Hepatocyte (in vitro differentiated cells): ENCODE measurements around the gene TMEM25. TPM values are rescaled to one million over a fixed set of nuclear protein-coding genes. Genes with fewer than 3 reads are reported as not detected.
"Not testable (repeated sequence)": the region's sequence is repeated elsewhere in the genome, so short reads cannot be mapped to it uniquely, and the experiment has no call there.

Experiments
- DNase-seq: peaks from one replicate; pipeline ENCODE4 v3.0.0-alpha.2; 2016; ENCODE audit warnings: low spot score
- H2AFZ ChIP-seq: fragments of 200-600 bp; sonication (generic); 2 replicates; pipeline ENCODE4 v1.6.0; 2016; ENCODE audit warnings: antibody characterized with exemption, mild to moderate bottlenecking
- H3K27ac ChIP-seq: fragments of 200-600 bp; sonication (generic); 2 replicates; pipeline ENCODE4 v1.5.1; 2016; ENCODE audit warnings: mild to moderate bottlenecking
- H3K27me3 ChIP-seq: fragments of 200-600 bp; sonication (generic); 2 replicates; pipeline ENCODE4 v1.6.1; 2016
- H3K36me3 ChIP-seq: fragments of 200-600 bp; sonication (generic); replicated peaks from 2 replicates; pipeline ENCODE4 v1.5.1; 2016; ENCODE audit warnings: low read depth; ENCODE audit not compliant: insufficient read depth
- H3K4me1 ChIP-seq: fragments of 200-600 bp; sonication (generic); 2 replicates; pipeline ENCODE4 v1.5.1; 2016; ENCODE audit warnings: mild to moderate bottlenecking, moderate library complexity; ENCODE audit not compliant: insufficient read depth
- H3K4me2 ChIP-seq: fragments of 200-600 bp; sonication (generic); 2 replicates; pipeline ENCODE4 v1.6.0; 2016
- H3K4me3 ChIP-seq: fragments of 200-600 bp; sonication (generic); 2 replicates; pipeline ENCODE4 v1.5.1; 2016; ENCODE audit warnings: mild to moderate bottlenecking
- H3K79me2 ChIP-seq: fragments of 200-600 bp; sonication (generic); 2 replicates; pipeline ENCODE4 v1.6.0; 2017; ENCODE audit warnings: mild to moderate bottlenecking
- H3K9me2 ChIP-seq: fragments of 200-600 bp; sonication (generic); replicated peaks from 2 replicates; pipeline ENCODE4 v1.6.0; 2017; ENCODE audit warnings: mild to moderate bottlenecking; ENCODE audit not compliant: insufficient read depth
- H3K9me3 ChIP-seq: fragments of 200-600 bp; sonication (generic); 2 replicates; pipeline ENCODE4 v1.5.1; 2016; ENCODE audit warnings: low read depth, mild to moderate bottlenecking
- H4K20me1 ChIP-seq: fragments of 200-600 bp; sonication (generic); 2 replicates; pipeline ENCODE4 v1.6.0; 2016; ENCODE audit warnings: mild to moderate bottlenecking; ENCODE audit not compliant: insufficient read depth, poor library complexity, severe bottlenecking
- EZH2 ChIP-seq: fragments of 200-600 bp; sonication (generic); IDR thresholded peaks from 2 replicates; pipeline ENCODE4 v1.6.1; 2016; ENCODE audit warnings: antibody characterized with exemption, mild to moderate bottlenecking, borderline replicate concordance
- EZH2phosphoT487 ChIP-seq: fragments of 200-600 bp; sonication (generic); IDR thresholded peaks from one replicate; pipeline ENCODE4 v1.6.1; 2018; ENCODE audit warnings: antibody characterized with exemption, mild to moderate bottlenecking, low read depth, moderate library complexity; ENCODE audit not compliant: unreplicated experiment, severe bottlenecking
- WGBS: methylation state at CpG from one replicate; pipeline ENCODE4 v1.1.6; 2016; ENCODE audit warnings: low lambda C conversion rate; ENCODE audit errors: missing lambda C conversion rate; 5-methylcytosine and 5-hydroxymethylcytosine counted together
- polyA plus RNA-seq: library from polyadenylated mRNA; unstranded; fragments of >200 nt; fragmentation: Nextera tagmentation; extraction: Ambion mirVana; gene quantifications from 2 replicates; pipeline ENCODE4 v1.2.1, GENCODE V29; 2016
- total RNA-seq: library from RNA; depleted of rRNA; stranded (reverse); fragments of >200 nt; gene quantifications from 2 replicates; pipeline ENCODE4 v1.2.3, GENCODE V29; 2014
- TF ChIP-seq, protein P1 (sequence below): fragments of 200-600 bp; sonication (generic); IDR thresholded peaks from 2 replicates; pipeline ENCODE4 v1.5.1; 2016; ENCODE audit warnings: antibody characterized with exemption, mild to moderate bottlenecking; ENCODE audit not compliant: poor library complexity

TMEM25 gene
- total RNA-seq, result 30.6 and 32.3 TPM in 2 replicates
- 35.6 and 42.9 TPM in 2 replicates for polyA plus RNA-seq

DNA sequence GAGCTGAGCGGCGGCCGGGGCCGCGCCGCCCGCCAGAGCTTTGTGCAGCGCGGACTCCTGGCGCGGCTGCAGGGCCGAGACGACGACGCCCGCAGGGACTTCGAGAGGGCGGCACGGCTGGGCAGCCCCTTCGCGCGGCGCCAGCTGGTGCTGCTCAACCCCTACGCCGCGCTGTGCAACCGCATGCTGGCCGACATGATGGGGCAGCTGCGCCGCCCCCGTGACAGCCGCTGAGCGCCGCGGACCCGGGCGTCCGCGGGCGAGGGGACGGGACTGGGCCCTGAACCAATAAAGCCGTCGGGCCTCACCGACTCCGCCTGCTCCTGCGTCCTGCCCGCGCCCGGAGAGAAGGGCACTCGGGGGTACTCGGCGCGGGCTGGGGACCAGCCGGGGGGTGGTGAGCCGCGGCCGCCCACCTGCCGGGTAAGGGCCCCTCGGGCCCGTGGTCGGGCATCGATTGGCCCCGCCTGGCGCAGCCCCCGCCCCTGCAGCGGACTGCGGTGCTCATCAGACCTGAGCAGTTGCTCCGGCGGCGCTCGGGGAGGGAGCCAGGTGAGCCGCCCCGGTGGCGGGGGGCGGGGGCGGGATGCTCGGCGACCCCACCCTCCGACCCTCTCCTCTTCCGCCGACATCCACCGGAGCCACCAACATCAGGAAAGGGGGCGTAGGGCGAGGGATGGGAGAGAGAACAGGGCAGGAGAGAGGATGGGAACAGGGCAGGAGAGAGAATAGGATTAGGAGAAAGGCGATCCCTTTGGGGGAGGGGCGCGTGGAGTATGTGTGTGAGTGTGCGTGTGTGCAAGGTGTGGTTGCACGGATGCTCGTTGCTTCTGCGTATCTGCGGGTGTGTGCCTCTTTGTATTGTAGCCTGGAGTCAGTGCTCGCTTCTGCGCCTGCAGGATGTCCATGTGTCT lies at the start of gene TMEM25:
TSS of gene TMEM25 (plus strand) at position 510 of the 914 bp plus-strand sequence. CDS start 610 bp downstream, outside the sequence.
- Histone ChIP-seq H3K4me2 (peak within 1 kb of the TSS; percentile 92), H3K4me1 (peaks cover 15% of the 10 kb centered on the region), H4K20me1 (no peaks in the 10 kb centered on the region), H2AFZ (peak within 1 kb of the TSS; percentile 96), H3K9me2 (no peaks in the 10 kb centered on the region), H3K36me3 (no peaks in the 10 kb centered on the region), H3K4me3 (peak within 1 kb of the TSS; percentile 100), H3K9me3 (no peaks in the 10 kb centered on the region), H3K27ac (peak within 1 kb of the TSS; percentile 91), H3K27me3 (no peaks in the 10 kb centered on the region), H3K79me2 (peaks cover 10% of the 10 kb centered on the region)
- WGBS, result under 1% methylated on average over 57 of the region's 94 CpGs
- peak; percentile 86 for DNase-seq
- TF ChIP-seq EZH2, result no peak
- TF ChIP-seq EZH2phosphoT487, result no peak
- TF ChIP-seq, protein P1, sequence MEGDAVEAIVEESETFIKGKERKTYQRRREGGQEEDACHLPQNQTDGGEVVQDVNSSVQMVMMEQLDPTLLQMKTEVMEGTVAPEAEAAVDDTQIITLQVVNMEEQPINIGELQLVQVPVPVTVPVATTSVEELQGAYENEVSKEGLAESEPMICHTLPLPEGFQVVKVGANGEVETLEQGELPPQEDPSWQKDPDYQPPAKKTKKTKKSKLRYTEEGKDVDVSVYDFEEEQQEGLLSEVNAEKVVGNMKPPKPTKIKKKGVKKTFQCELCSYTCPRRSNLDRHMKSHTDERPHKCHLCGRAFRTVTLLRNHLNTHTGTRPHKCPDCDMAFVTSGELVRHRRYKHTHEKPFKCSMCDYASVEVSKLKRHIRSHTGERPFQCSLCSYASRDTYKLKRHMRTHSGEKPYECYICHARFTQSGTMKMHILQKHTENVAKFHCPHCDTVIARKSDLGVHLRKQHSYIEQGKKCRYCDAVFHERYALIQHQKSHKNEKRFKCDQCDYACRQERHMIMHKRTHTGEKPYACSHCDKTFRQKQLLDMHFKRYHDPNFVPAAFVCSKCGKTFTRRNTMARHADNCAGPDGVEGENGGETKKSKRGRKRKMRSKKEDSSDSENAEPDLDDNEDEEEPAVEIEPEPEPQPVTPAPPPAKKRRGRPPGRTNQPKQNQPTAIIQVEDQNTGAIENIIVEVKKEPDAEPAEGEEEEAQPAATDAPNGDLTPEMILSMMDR, result no peak

DNA sequence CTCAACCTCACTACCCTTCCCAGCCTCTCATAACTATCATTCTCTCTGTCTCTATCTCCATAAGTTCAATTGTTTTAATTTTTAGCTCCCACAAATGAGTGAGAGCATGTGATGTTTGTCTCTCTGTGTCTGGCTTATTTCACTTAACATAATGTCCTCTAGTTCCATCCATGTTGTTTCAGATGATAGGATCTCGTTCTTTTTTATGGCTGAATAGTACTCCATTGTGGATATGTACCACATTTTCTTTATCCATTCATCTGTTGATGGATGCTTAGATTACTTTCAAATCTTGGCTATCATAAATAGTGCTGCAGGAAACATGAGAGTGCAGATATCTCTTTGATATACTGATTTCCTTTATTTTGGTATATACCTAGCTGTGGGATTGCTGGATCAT lies 49.8 kb upstream of the TMEM25 start:
- not testable (repeated sequence) for H3K9me2 ChIP-seq, H2AFZ ChIP-seq, H3K4me1 ChIP-seq, H3K4me2 ChIP-seq, H3K36me3 ChIP-seq, DNase-seq, H4K20me1 ChIP-seq, H3K27me3 ChIP-seq, H3K79me2 ChIP-seq, H3K27ac ChIP-seq, H3K4me3 ChIP-seq, H3K9me3 ChIP-seq
- WGBS, result 100% methylated on average over 1 of the region's 1 CpG

DNA sequence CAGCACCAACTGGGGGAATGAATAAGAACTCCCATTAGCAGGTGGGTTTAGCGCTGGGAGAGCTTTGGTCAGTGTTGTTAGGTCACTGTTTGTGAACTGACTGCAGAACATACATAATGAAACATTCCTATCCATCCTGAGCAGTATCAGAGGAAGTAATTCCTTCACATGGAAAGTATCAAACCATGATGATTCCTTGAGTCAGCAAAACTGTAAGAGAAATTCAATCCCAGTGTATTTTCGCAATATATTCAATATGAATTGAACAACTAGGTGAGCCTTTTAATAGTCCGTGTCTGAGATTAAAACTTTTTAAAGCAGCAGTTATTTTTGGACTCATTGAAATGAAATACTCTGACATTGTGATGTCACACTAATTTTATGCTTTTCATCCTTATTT lies 46.6 kb upstream of the TMEM25 start:
- no peaks in the 10 kb centered on the region for H3K79me2 ChIP-seq
- no peaks in the 10 kb centered on the region for H3K4me1 ChIP-seq
- H3K27me3 ChIP-seq, result no peaks in the 10 kb centered on the region
- H3K4me3 ChIP-seq, result no peak overlapping the region
- H3K9me2 ChIP-seq, result no peaks in the 10 kb centered on the region
- no peaks in the 10 kb centered on the region for H4K20me1 ChIP-seq
- no peak overlapping the region for H3K4me2 ChIP-seq
- TF ChIP-seq EZH2 (no peak), EZH2phosphoT487 (no peak)
- TF ChIP-seq, protein P1, result no peak
- no peak overlapping the region for H2AFZ ChIP-seq
- no peak overlapping the region for H3K27ac ChIP-seq
- no peak for DNase-seq
- no peaks in the 10 kb centered on the region for H3K36me3 ChIP-seq
- no peaks in the 10 kb centered on the region for H3K9me3 ChIP-seq
- 96% methylated on average over 3 of the region's 3 CpGs for WGBS

DNA sequence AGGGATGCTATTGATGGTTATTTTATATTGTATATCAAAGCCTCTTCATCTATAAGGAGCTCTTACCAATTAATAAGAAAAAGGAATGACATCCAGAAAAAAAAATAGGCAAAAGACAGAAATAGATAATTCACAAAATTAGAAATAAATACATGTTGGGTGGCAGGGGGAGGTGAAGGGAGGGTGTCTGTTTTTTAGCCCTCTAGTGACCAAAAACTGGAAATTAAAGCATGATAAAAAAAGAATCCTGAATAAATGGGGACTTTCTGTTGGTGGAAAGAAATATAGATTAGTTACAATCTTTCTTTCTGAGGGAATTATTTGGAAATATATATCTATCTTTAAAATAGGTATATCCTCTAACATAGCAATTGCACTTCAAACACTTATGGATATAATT lies 45.7 kb upstream of the TMEM25 start:
- H3K27ac ChIP-seq, result no peak overlapping the region
- TF ChIP-seq EZH2phosphoT487 (no peak), EZH2 (no peak)
- TF ChIP-seq, protein P1, result no peak
- H3K79me2 ChIP-seq, result no peaks in the 10 kb centered on the region
- no peak overlapping the region for H3K4me3 ChIP-seq
- no peaks in the 10 kb centered on the region for H3K9me3 ChIP-seq
- no peaks in the 10 kb centered on the region for H3K4me1 ChIP-seq
- DNase-seq, result no peak
- H4K20me1 ChIP-seq, result no peaks in the 10 kb centered on the region
- H3K4me2 ChIP-seq, result no peak overlapping the region
- H2AFZ ChIP-seq, result no peak overlapping the region
- H3K36me3 ChIP-seq, result no peaks in the 10 kb centered on the region
- H3K27me3 ChIP-seq, result no peaks in the 10 kb centered on the region
- H3K9me2 ChIP-seq, result no peaks in the 10 kb centered on the region
